OCI-LY1 (cell line): ENCODE results near the gene LRRC61.

ENCODE experiments used
- CTCF ChIP-seq: fragments of 200-600 bp; sonication (generic), shearing (Covaris generic); IDR thresholded peaks from 2 replicates; pipeline ENCODE4 v1.5.1; 2017; ENCODE audit warnings: mild to moderate bottlenecking, antibody characterized with exemption, low read length, moderate library complexity, mixed read lengths
- EZH2 ChIP-seq: fragments of 200-600 bp; sonication (generic), shearing (Covaris generic); IDR thresholded peaks from 2 replicates; pipeline ENCODE4 v1.8.0; 2017; ENCODE audit warnings: borderline replicate concordance, mixed run types, mild to moderate bottlenecking, antibody characterized with exemption, low read length, moderate library complexity, mixed read lengths

DNA sequence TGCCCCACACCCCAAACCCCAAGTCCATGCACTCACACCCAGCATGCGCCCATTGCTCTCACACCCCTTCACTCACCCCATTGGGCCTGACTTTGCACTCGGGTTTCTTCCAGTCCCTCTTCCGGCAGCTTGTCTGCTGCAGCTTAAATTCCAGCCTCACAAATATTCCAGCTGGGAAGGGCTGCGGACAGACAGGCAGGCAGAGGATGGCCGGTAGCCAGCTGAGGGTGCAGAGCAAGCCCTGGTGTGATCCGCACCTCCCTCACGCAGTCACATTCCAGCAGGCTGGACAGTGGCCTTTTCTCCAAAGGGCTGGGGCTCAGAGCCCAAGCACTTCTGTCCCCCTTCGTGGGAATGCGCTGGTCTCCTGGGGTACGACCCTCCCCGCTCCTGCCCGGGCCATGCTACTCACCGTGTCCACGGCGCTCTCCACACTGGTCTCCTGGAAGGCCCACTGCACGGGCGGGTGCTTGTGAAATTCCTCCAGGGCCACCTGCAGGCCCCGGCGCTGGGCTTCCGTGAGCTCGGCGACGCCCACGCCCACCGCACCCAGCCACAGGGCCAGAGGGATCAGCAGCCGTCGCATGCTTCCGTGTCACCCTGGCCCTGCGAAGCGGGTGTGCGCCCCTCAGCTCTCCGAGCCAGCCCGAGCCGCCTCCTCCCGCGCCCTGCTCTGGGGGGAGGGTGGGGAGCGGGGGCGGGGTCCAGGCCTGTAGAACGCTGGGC, 17.0 kb downstream of the LRRC61 start:
- TF ChIP-seq CTCF = no peak
- no peak for TF ChIP-seq EZH2
